NCI-H2107 treated with DMSO at 0.1 percent for 48 hours (cell line): ENCODE measurements around the gene ANKMY1.
"Not testable (repeated sequence)": the region's sequence is repeated elsewhere in the genome, so short reads cannot be mapped to it uniquely, and the experiment has no call there.

ENCODE experiments used
- DNase-seq: peaks from one replicate; lab custom pipeline; 2025; ENCODE audit not compliant: unreplicated experiment; lab: John Stamatoyannopoulos, UW

The ANKMY1 gene

GRCh38 chr2:240522406-240522805, 35.4 kb downstream of the ANKMY1 start:
- DNase-seq = no peak

- DNase-seq = not testable (repeated sequence)
Measured at GRCh38 chr2:240521885-240522284, 35.9 kb downstream of the ANKMY1 start.

- no peak for DNase-seq
Measured at GRCh38 chr2:240520974-240521350, 36.8 kb downstream of the ANKMY1 start.

GRCh38 chr2:240520130-240520973, 37.4 kb downstream of the ANKMY1 start:
- no peak for DNase-seq

GRCh38 chr2:240519396-240520129, 38.2 kb downstream of the ANKMY1 start:
- no peak for DNase-seq

- no peak for DNase-seq
Measured at GRCh38 chr2:240518981-240519380, 38.8 kb downstream of the ANKMY1 start.

GRCh38 chr2:240517342-240517741, 40.4 kb downstream of the ANKMY1 start:
- DNase-seq = no peak

- no peak for DNase-seq
Measured at GRCh38 chr2:240514631-240515030, 43.2 kb downstream of the ANKMY1 start.

- DNase-seq = no peak
Measured at GRCh38 chr2:240513549-240514287, 44.1 kb downstream of the ANKMY1 start.

GRCh38 chr2:240512666-240513535, 44.9 kb downstream of the ANKMY1 start:
- DNase-seq = no peak

- no peak for DNase-seq
Measured at GRCh38 chr2:240512109-240512485, 45.7 kb downstream of the ANKMY1 start.

GRCh38 chr2:240511351-240512108, 46.3 kb downstream of the ANKMY1 start:
- DNase-seq = no peak

GRCh38 chr2:240510513-240511210, 47.1 kb downstream of the ANKMY1 start:
- no peak for DNase-seq

GRCh38 chr2:240509667-240510512, 47.9 kb downstream of the ANKMY1 start:
- DNase-seq = no peak

- no peak for DNase-seq
Measured at GRCh38 chr2:240508832-240509545, 48.8 kb downstream of the ANKMY1 start.

GRCh38 chr2:240507778-240508251, 50.0 kb downstream of the ANKMY1 start:
- DNase-seq = no peak

- no peak for DNase-seq
Measured at GRCh38 chr2:240507060-240507777, 50.6 kb downstream of the ANKMY1 start.
